Tibial nerve (tissue), 4 donors: ENCODE measurements around the gene YIF1B. TPM values are rescaled to one million over a fixed set of nuclear protein-coding genes. Genes with fewer than 3 reads are reported as not detected.

Source experiments
- DNase-seq, 2 donors: peaks; one replicate each; pipeline ENCODE4 v3.0.0-alpha.2; 2019; ENCODE audit warnings: low spot score in 2 of 2
- H3K27ac ChIP-seq, 4 donors: fragments of 200-600 bp; sonication (generic) in 3 of 4; one replicate each; pipeline ENCODE4 v1.5.1; 2017 to 2019; ENCODE audit warnings: mild to moderate bottlenecking in 1 of 4
- H3K27me3 ChIP-seq, 2 donors: fragments of 200-600 bp; sonication (generic) in 1 of 2; one replicate each; pipeline versions ENCODE4 v1.5.1 to v1.6.0; 2017 to 2019
- H3K36me3 ChIP-seq, 3 donors: fragments of 200-600 bp; sonication (generic); one replicate each; pipeline ENCODE4 v1.5.1; 2018 to 2019
- H3K4me1 ChIP-seq, 4 donors: fragments of 200-600 bp; sonication (generic) in 3 of 4; one replicate each; pipeline ENCODE4 v1.5.1; 2017 to 2019
- H3K4me3 ChIP-seq, 4 donors: fragments of 200-600 bp; sonication (generic) in 3 of 4; one replicate each; pipeline ENCODE4 v1.5.1; 2017 to 2019; ENCODE audit warnings: mild to moderate bottlenecking in 1 of 4, moderate library complexity in 1 of 4
- H3K9me3 ChIP-seq, 4 donors: fragments of 200-600 bp; sonication (generic) in 3 of 4; one replicate each; pipeline ENCODE4 v1.5.1; 2017 to 2019
- CTCF ChIP-seq, 5 experiments: fragments of 200-600 bp in 3 of 5; fragments of 450-650 bp in 2 of 5; sonication (generic) in 3 of 5; IDR thresholded peaks; one replicate each; pipeline ENCODE4 v1.5.1; 2016 to 2019; ENCODE audit warnings: antibody characterized with exemption in 5 of 5, mild to moderate bottlenecking in 3 of 5, moderate library complexity in 2 of 5
- EP300 ChIP-seq, 2 donors: sonication (generic); formaldehyde crosslinking; IDR thresholded peaks; one replicate each; pipeline ENCODE4 v1.6.1; 2017; ENCODE audit warnings: antibody characterized with exemption in 2 of 2, mild to moderate bottlenecking in 1 of 2
- POLR2A ChIP-seq, 2 donors: fragments of 450-650 bp; IDR thresholded peaks; one replicate each; pipeline ENCODE4 v1.6.1; 2017; ENCODE audit warnings: antibody characterized with exemption in 2 of 2, mild to moderate bottlenecking in 2 of 2, moderate library complexity in 2 of 2
- WGBS, 2 donors: methylation state at CpG; one replicate each; pipeline ENCODE4 v1.1.5; 2018; 5-methylcytosine and 5-hydroxymethylcytosine counted together
- total RNA-seq, 4 donors: library from RNA; depleted of rRNA; stranded (reverse); fragments of >200 nt; gene quantifications; one replicate each; pipeline ENCODE4 v1.1.0, GENCODE V29; 2016

YIF1B gene
- total RNA-seq, 4 donors from 2014 or later, result 30.8 to 57.3 (median 46.0) TPM

GRCh38 chr19:38276942-38277517 is 38.7 kb downstream of the YIF1B start:
- Histone ChIP-seq H3K4me1 (peaks cover 0 to 49% (median 11%) of the 10 kb centered on the region in 4 donors), H3K9me3 (no peaks in the 10 kb centered on the region), H3K4me3 (no peak overlapping the region), H3K36me3 (no peaks in the 10 kb centered on the region), H3K27me3 (no peaks in the 10 kb centered on the region), H3K27ac (peak overlapping the region; percentile 27 to 87 (median 66))
- no peak for DNase-seq
- 84 to 88% methylated on average over 7 of the region's 7 CpGs for WGBS, 2 donors
- TF ChIP-seq POLR2A (IDR thresholded peaks at IDR 0.05) (no peak), EP300 (IDR thresholded peaks at IDR 0.05) (no peak), CTCF (IDR thresholded peaks at IDR 0.05) (no peak)

- Histone ChIP-seq H3K27ac (peak overlapping the region in 1 of 4 donors; percentile 46), H3K4me3 (no peak overlapping the region), H3K4me1 (peaks cover 0 to 49% (median 11%) of the 10 kb centered on the region in 4 donors), H3K36me3 (no peaks in the 10 kb centered on the region), H3K9me3 (no peaks in the 10 kb centered on the region), H3K27me3 (no peaks in the 10 kb centered on the region)
- no peak for DNase-seq
- TF ChIP-seq EP300 (IDR thresholded peaks at IDR 0.05), result no peak
- TF ChIP-seq POLR2A (IDR thresholded peaks at IDR 0.05), result no peak
- TF ChIP-seq CTCF (IDR thresholded peaks at IDR 0.05), result no peak
- WGBS, 2 donors, result 42 to 48% methylated on average over 9 of the region's 9 CpGs
These were observed 41.0 kb downstream of the YIF1B start for GRCh38 chr19:38274739-38275138.

- H3K27ac ChIP-seq, result peak overlapping the region in 1 of 4 donors; percentile 46
- H3K27me3 ChIP-seq, result no peaks in the 10 kb centered on the region
- DNase-seq, result no peak
- H3K4me3 ChIP-seq, result no peak overlapping the region
- peaks cover 0 to 39% (median 8%) of the 10 kb centered on the region in 4 donors for H3K4me1 ChIP-seq
- WGBS, 2 donors, result 74 to 78% methylated on average over 2 of the region's 2 CpGs
- H3K9me3 ChIP-seq, result no peaks in the 10 kb centered on the region
- TF ChIP-seq CTCF (IDR thresholded peaks at IDR 0.05), result no peak
- no peak for TF ChIP-seq POLR2A (IDR thresholded peaks at IDR 0.05)
- TF ChIP-seq EP300 (IDR thresholded peaks at IDR 0.05), result no peak
- H3K36me3 ChIP-seq, result no peaks in the 10 kb centered on the region
These were observed 42.2 kb downstream of the YIF1B start for GRCh38 chr19:38273499-38273898.

GRCh38 chr19:38270587-38271167 is 45.1 kb downstream of the YIF1B start:
- peak overlapping the region in 2 of 4 donors; percentile 2 to 11 for H3K27ac ChIP-seq
- 51 to 60% methylated on average over 5 of the region's 5 CpGs for WGBS, 2 donors
- no peak for TF ChIP-seq EP300 (IDR thresholded peaks at IDR 0.05)
- no peak for TF ChIP-seq POLR2A (IDR thresholded peaks at IDR 0.05)
- no peak for TF ChIP-seq CTCF (IDR thresholded peaks at IDR 0.05)

GRCh38 chr19:38268539-38268938 is 47.2 kb downstream of the YIF1B start:
- peak overlapping the region in 2 of 4 donors; percentile 55 to 93 for H3K27ac ChIP-seq
- no peak for DNase-seq
- H3K4me1 ChIP-seq, result peaks cover 0 to 41% (median 8%) of the 10 kb centered on the region in 4 donors
- H3K9me3 ChIP-seq, result no peaks in the 10 kb centered on the region
- no peak overlapping the region for H3K4me3 ChIP-seq
- 83 to 85% methylated on average over 8 of the region's 8 CpGs for WGBS, 2 donors
- peaks cover 0 to 7% of the 10 kb centered on the region in 2 donors for H3K27me3 ChIP-seq
- no peaks in the 10 kb centered on the region for H3K36me3 ChIP-seq
- no peak for TF ChIP-seq POLR2A (IDR thresholded peaks at IDR 0.05)
- TF ChIP-seq EP300 (IDR thresholded peaks at IDR 0.05), result no peak
- TF ChIP-seq CTCF (IDR thresholded peaks at IDR 0.05), result no peak

More at GRCh38 chr19:38270587-38271167, 45.1 kb downstream of the YIF1B start:
- no peak overlapping the region for H3K4me3 ChIP-seq
- no peaks in the 10 kb centered on the region for H3K36me3 ChIP-seq
- no peaks in the 10 kb centered on the region for H3K9me3 ChIP-seq
- no peaks in the 10 kb centered on the region for H3K27me3 ChIP-seq
- DNase-seq, result no peak
- peaks cover 0 to 34% (median 0%) of the 10 kb centered on the region in 4 donors for H3K4me1 ChIP-seq
